ENCODE results near the gene WDR70.
"Not testable (repeated sequence)": the region's sequence is repeated elsewhere in the genome, so short reads cannot be mapped to it uniquely, and the experiment has no call there.

The WDR70 gene

DNA sequence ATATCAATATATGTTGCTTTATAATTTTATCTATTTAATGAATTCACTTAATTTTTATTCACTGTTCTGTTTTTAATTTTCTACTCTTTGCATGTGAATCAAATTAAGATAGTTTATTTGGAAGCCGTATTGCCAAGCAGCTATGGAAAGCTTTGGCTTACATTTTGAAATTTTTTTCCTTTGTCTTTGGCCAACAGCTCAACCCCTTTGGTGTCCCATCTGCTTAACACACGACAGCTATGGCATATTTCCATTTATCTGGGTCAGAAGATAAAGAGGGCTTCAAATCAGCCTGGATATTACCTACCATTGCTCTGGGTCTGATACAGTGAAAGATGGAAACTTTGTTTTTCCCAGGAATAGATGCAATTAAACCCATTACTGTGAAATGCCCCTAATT lies 201.0 kb downstream of the WDR70 start:
- H3K27me3 Mint-ChIP-seq (ENCODE audit: low read depth): no peaks in the 10 kb centered on the region
- no peaks in the 10 kb centered on the region for H3K9me3 Mint-ChIP-seq
- no peak overlapping the region for H3K4me3 Mint-ChIP-seq
- H3K36me3 Mint-ChIP-seq (ENCODE audit: low read depth): no peaks in the 10 kb centered on the region
- no peak overlapping the region for H3K27ac Mint-ChIP-seq
- no peaks in the 10 kb centered on the region for H3K4me1 Mint-ChIP-seq
- TF ChIP-seq, protein P1, sequence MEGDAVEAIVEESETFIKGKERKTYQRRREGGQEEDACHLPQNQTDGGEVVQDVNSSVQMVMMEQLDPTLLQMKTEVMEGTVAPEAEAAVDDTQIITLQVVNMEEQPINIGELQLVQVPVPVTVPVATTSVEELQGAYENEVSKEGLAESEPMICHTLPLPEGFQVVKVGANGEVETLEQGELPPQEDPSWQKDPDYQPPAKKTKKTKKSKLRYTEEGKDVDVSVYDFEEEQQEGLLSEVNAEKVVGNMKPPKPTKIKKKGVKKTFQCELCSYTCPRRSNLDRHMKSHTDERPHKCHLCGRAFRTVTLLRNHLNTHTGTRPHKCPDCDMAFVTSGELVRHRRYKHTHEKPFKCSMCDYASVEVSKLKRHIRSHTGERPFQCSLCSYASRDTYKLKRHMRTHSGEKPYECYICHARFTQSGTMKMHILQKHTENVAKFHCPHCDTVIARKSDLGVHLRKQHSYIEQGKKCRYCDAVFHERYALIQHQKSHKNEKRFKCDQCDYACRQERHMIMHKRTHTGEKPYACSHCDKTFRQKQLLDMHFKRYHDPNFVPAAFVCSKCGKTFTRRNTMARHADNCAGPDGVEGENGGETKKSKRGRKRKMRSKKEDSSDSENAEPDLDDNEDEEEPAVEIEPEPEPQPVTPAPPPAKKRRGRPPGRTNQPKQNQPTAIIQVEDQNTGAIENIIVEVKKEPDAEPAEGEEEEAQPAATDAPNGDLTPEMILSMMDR (IDR thresholded peaks at IDR 0.05; ENCODE audit: unreplicated experiment in 3 of 3): no peak

DNA sequence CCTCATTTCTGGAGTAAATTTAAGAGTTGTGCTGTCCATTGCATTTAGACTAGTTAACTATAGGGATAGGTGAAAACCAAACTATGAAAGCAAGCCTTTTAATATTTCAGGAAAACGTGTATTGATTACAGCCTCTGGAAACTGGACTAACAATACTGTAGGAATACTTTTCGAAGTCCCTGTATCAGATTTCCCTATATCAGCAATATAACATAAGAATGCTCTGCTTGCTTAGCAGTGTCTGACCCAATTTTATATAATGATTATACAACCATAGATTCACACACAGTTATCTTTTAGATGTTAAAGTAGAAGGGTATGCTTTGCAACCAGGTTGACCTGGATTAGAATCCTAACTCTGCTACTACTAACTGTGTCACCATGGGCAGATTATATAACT lies 203.1 kb downstream of the WDR70 start:
- H3K36me3 Mint-ChIP-seq (ENCODE audit: low read depth): no peaks in the 10 kb centered on the region
- H3K27me3 Mint-ChIP-seq (ENCODE audit: low read depth): no peaks in the 10 kb centered on the region
- H3K4me1 Mint-ChIP-seq: no peaks in the 10 kb centered on the region
- H3K27ac Mint-ChIP-seq: no peak overlapping the region
- H3K9me3 Mint-ChIP-seq: no peaks in the 10 kb centered on the region
- TF ChIP-seq, protein P1 (IDR thresholded peaks at IDR 0.05; ENCODE audit: unreplicated experiment in 3 of 3): no peak
- no peak overlapping the region for H3K4me3 Mint-ChIP-seq

DNA sequence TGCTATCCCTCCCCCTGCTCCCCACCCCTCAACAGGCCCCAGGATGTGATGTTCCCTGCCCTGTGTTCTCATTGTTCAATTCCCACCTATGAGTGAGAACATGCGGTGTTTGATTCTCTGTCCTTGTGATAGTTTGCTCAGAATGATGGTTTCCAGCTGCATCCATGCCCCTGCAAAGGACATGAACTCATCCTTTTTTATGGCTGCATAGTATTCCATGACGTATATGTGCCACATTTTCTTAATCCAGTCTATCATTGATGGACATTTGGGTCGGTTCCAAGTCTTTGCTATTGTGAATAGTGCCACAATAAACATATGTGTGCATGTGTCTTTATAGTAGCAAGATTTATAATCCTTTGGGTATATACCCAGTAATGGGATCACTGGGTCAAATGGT lies 214.2 kb downstream of the WDR70 start:
- peaks cover 18% of the 10 kb centered on the region for H3K36me3 Mint-ChIP-seq (ENCODE audit: low read depth)
- not testable (repeated sequence) for H3K4me3 Mint-ChIP-seq; H3K4me1 Mint-ChIP-seq; H3K9me3 Mint-ChIP-seq; H3K27ac Mint-ChIP-seq; H3K27me3 Mint-ChIP-seq (ENCODE audit: low read depth)

DNA sequence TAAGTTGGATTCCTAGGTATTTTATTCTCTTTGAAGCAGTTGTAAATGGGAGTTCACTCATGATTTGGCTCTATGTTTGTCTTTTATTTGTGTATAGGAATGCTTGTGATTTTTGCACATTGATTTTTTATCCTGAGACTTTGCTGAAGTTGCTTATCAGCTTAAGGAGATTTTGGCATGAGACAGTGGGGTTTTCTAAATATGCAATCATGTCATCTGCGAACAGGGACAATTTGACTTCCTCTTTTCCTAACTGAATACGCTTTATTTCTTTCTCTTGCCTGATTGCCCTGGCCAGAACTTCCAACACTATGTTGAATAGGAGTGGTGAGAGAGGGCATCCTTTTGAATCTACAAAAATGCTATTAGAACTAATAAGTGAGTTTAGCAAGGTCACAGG lies 215.7 kb downstream of the WDR70 start:
- not testable (repeated sequence) for H3K27me3 Mint-ChIP-seq (ENCODE audit: low read depth); H3K4me3 Mint-ChIP-seq; H3K4me1 Mint-ChIP-seq; H3K9me3 Mint-ChIP-seq; H3K27ac Mint-ChIP-seq
- H3K36me3 Mint-ChIP-seq (ENCODE audit: low read depth): peaks cover 26% of the 10 kb centered on the region

DNA sequence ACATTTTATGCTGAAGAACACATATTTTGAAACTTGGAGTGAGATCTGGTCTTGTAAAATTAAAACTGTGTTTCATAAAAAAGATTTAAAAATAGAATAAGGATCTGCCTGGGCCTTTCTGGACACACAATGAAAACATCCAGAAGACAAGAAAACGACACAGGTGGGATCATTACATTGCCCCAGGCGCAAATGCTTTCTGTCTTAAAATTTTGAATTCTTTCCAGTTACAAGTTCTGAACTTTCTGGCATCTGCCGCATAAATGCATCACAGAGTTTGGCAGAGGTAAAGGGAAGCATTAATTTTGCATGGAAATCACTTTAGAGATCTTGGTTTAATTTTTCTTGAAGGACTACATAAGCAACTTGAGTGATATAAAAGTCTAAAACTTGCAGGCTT lies 219.6 kb downstream of the WDR70 start:
- no peaks in the 10 kb centered on the region for H3K27me3 Mint-ChIP-seq (ENCODE audit: low read depth)
- peaks cover 9% of the 10 kb centered on the region for H3K4me1 Mint-ChIP-seq

DNA sequence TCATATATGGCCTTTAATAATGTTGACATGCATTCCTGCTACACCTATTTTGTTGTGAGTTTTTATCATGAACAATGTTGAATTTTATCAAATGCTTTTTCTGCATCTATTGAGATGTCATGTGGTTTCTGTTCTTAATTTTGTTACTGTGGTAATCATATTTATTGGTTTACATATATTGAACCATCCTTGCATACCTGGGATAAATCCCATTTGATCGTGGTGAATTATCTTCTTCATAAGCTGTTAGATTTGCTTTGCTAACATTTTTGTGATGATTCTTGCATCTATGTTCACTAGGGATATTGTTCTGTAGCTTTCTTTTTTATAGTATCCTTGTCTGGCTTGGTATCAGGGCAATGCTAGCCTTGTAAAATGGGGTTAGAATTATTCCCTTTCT lies 222.0 kb downstream of the WDR70 start:
- H3K27me3 Mint-ChIP-seq (ENCODE audit: low read depth): no peaks in the 10 kb centered on the region
- H3K4me1 Mint-ChIP-seq: peaks cover 9% of the 10 kb centered on the region
- no peak overlapping the region for H3K4me3 Mint-ChIP-seq
- TF ChIP-seq, protein P1 (IDR thresholded peaks at IDR 0.05; ENCODE audit: unreplicated experiment in 3 of 3): no peak
- no peak overlapping the region for H3K27ac Mint-ChIP-seq
- H3K36me3 Mint-ChIP-seq (ENCODE audit: low read depth): peaks cover 24% of the 10 kb centered on the region
- peaks cover 13% of the 10 kb centered on the region for H3K9me3 Mint-ChIP-seq

More for the DNA sequence above, 219.6 kb downstream of the WDR70 start:
- Mint-ChIP-seq H3K36me3 (ENCODE audit: low read depth) (peaks cover 23% of the 10 kb centered on the region), H3K27ac (peak overlapping the region in 1 of 3 experiments; percentile 40), H3K9me3 (peaks cover 13% of the 10 kb centered on the region), H3K4me3 (no peak overlapping the region)
- TF ChIP-seq, protein P1 (IDR thresholded peaks at IDR 0.05; ENCODE audit: unreplicated experiment in 3 of 3): no peak

DNA sequence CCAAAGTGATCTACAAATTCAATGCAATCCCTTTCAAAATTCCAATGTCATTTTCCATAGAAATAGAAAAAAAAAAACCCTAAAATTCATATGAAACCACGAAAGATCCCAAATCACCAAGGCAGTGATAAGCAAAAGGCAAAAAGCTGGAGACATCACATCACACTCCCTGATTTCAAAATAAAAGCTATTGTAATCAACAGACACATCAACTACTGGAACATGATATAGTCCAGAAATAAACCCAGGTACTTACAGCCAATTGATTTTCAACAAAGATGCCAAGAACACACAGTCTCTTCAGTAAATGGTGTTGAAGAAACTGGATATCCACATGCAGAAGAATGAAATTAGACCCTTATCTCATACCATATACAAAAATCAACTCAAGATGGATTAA lies 224.0 kb downstream of the WDR70 start:
- H3K27me3 Mint-ChIP-seq (ENCODE audit: low read depth): no peaks in the 10 kb centered on the region
- H3K36me3 Mint-ChIP-seq (ENCODE audit: low read depth): peaks cover 25% of the 10 kb centered on the region
- H3K4me3 Mint-ChIP-seq: no peak overlapping the region
- TF ChIP-seq, protein P1 (IDR thresholded peaks at IDR 0.05; ENCODE audit: unreplicated experiment in 3 of 3): no peak
- H3K27ac Mint-ChIP-seq: no peak overlapping the region
- peaks cover 9% of the 10 kb centered on the region for H3K4me1 Mint-ChIP-seq
- H3K9me3 Mint-ChIP-seq: peaks cover 13% of the 10 kb centered on the region

Data from nephron (organoid).